PC-9 (cell line): ENCODE data around the gene ACOXL.
A peak's percentile ranks its signal among the peaks of the same experiment; 100 is the strongest.

Source experiments
- CTCF ChIP-seq: fragments of 200-600 bp; sonication (generic); conservative IDR thresholded peaks from 2 replicates; pipeline ENCODE4 v1.6.1; 2017; ENCODE audit warnings: mixed run types, antibody characterized with exemption, mild to moderate bottlenecking, moderate library complexity
- EZH2 ChIP-seq: fragments of 200-600 bp; sonication (generic); IDR thresholded peaks from 2 replicates; pipeline ENCODE4 v1.8.0; 2017; ENCODE audit warnings: antibody characterized with exemption, low read depth

- peak; percentile 25; the same call in 1 of the 2 replicates for TF ChIP-seq CTCF
- TF ChIP-seq EZH2: no peak
Observed at GRCh38 chr2:111121028-111121827, 388.9 kb downstream of the ACOXL start.
